Measurements from ENCODE around the gene DHRS12.

DHRS12 gene

DNA sequence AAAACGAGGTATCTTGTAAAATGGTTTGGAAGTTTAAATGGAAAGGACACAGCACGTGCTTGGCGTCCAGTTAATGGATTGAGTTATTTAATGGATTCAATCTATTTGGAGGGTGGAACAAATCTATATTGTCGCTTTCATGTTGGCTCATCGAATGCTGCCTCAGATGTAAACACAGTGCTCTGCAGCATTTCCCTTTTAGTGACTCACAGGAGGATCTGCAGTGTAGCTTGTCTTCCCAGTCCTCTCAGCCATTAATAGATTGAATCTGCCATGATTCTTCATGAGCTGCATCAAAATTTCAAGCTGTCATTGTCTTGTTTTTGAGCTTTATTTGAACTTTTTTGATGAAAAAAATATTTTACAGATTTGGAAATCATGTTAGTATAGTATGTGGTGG is 44.7 kb downstream of the DHRS12 start:
- DNase-seq (ENCODE audit: low read depth, low spot score): no peak

- no peak for DNase-seq (ENCODE audit: low read depth, low spot score)
Measured at GRCh38 chr13:51758691-51759090, 45.3 kb downstream of the DHRS12 start.

DNA sequence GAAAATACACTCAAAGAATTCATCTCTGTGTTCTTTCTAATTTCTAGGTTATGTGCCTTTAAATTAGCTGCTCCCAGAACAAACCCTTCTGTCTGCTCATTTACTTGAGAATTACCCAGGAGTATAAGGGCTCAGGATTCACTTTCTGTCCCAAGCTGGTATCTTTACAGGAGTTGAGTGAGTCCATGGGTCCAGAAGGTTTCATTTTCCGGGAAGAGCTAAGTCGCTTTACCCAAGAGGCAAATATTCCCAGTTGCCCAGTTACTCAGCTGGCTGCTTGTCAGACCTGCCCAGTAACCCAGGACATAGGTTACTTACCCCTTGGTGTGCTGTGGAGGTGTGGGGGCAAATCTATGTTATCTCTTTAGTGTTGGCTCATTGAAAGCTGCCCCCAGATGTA is 47.3 kb downstream of the DHRS12 start:
- no peak for DNase-seq (ENCODE audit: low read depth, low spot score)

GRCh38 chr13:51747438-51748434 is 56.2 kb downstream of the DHRS12 start:
- DNase-seq (ENCODE audit: low read depth, low spot score): no peak

- no peak for DNase-seq (ENCODE audit: low read depth, low spot score)
Measured at GRCh38 chr13:51746802-51747201, 57.2 kb downstream of the DHRS12 start.

DNA sequence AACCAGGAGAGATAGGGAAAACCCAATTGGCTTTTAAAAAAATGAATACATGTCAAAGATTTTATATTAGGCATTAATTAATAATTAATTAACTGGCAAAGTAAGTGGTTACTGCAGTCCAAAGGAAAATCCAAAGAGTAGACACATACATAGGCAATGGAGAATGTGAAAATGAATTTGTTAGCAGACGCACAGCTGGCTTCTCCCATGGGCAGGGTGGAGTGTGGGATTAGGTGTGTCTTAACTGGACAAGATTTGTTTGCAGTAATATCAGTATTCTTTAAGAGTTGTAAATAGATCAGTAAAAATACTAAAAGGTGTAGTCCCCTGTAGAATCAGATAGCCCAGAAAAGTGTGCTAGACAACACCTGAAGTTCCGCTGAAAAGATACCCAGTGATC is 58.7 kb downstream of the DHRS12 start:
- no peak for DNase-seq (ENCODE audit: low read depth, low spot score)

DNA sequence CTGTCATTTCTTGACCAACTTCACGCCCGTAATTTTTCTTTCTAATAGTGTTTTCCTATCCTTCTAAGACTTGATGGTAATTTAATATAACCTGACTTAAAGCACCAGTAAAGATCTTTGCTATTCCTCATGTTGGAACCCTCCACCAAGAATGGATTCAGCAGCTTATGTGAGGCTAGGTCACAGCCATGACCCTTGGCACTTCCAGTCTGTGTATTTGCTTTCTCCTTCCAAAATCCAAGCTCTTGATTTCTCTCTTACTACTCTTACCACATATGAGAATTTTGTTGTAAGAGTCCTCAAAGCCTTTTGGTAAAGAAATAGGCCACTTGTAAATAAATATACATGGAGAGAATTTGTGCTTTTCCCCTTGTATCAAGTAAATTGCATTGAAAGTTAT is 61.4 kb downstream of the DHRS12 start:
- DNase-seq (ENCODE audit: low read depth, low spot score): no peak

- DNase-seq (ENCODE audit: low read depth, low spot score): no peak
Measured at GRCh38 chr13:51742031-51742430, 61.9 kb downstream of the DHRS12 start.

DNA sequence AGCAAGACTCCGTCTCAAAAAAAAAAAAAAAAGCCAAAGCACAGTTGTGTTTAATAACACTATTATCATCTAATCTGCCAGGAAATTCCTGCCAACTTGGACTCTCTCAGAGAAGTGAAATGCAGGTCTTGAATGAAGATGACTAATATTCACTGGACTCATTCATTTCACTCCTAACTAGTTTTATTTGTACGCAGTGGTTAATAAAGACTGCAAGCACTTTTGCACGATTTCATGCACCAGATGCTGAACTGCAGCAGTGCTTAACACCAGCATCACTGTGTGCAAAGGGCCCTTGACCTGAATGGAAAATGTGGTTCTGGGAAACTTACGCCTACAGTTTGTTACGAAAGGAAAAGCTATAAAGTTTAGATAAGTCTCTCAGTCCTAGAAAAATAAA is 63.3 kb downstream of the DHRS12 start:
- DNase-seq (ENCODE audit: low read depth, low spot score): no peak

DNA sequence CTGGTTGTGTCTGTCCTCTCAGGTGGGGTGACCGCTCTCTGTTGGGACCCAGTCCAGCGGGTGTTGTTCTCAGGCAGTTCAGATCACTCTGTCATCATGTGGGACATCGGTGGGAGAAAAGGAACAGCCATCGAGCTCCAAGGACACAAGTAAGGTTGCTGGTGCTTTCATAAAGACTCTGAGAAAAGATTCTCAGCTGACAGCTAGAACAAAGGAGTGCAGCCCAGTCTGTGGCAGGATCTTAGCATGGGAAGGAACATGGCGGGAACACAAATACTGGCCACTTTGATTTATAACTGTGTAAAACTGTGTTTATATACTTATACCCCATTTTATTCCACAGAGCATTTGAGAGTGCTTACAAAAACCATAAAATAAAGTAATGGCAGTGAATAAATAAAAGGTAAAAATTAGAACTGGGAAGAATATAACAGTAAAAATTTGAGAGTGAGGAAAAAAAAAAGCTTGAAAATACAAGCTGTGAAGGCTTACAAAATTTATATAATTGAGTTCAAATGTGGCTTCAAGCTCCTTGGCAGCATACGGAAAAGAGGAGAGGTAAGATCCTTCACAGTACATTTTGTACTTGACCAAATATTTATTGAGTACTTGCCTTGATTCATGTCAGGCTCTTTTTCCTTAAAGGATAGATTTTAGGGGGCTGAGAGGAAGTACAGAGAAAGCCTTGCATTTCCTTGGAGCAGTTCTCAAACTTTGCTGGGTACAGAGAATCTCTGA is 64.8 kb downstream of the DHRS12 start:
- DNase-seq (ENCODE audit: low read depth, low spot score): no peak

DNA sequence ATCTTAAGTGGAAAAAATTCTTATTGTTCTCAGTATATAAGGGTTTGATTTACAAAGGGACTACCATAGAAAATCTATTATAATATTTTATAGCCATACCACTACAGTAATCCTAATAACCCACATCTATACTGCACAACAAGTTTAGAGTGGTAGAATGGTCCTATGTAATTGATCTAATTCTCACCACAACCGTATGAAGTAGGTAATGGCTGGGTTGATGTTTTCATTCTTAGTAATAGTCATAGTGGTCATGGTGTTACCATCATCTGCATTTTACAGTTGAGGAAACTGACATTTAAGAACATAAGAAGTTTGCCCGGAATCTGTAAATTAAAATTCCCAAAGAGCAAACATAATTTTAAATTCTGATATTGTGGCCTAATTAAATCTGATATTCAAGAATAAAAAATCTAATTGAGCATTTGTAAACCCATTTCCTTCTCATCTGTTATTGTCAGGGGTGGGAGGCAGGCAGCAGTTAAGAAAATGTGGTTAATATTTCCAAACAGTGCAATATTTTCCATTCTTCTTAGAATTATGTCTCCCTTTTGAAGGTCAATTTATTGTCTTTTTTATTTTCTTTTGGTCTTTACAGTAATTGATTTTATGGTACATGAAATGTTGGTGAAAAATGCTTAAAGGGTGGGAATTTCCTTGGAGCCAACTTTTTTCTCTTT is 65.6 kb downstream of the DHRS12 start:
- no peak for DNase-seq (ENCODE audit: low read depth, low spot score)

GRCh38 chr13:51737609-51738008 is 66.4 kb downstream of the DHRS12 start:
- DNase-seq (ENCODE audit: low read depth, low spot score): no peak

DNA sequence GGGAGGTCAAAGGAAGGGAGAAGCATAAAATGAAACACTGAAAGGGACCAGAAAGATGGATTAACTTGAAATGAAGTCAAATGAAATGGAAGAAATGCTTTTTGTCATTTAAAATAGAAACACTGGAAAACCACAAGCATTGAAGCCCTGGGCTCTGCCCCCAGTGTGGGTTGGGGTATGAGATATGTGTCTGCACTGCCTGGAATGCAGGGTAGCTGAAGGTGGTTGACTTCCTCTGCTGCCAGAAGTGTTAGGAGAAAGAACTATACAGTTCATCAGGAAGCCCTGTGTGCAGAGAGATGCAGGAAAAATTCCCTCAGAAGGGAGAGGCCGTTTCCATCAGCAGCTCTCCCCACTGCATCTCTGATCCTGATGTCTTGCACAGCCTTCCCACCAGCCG is 69.2 kb downstream of the DHRS12 start:
- DNase-seq (ENCODE audit: low read depth, low spot score): no peak

GRCh38 chr13:51733374-51734298 is 70.3 kb downstream of the DHRS12 start:
- DNase-seq (ENCODE audit: low read depth, low spot score): no peak

- DNase-seq (ENCODE audit: low read depth, low spot score): peak; percentile 38
Measured at GRCh38 chr13:51731759-51732158, 72.2 kb downstream of the DHRS12 start.

DNA sequence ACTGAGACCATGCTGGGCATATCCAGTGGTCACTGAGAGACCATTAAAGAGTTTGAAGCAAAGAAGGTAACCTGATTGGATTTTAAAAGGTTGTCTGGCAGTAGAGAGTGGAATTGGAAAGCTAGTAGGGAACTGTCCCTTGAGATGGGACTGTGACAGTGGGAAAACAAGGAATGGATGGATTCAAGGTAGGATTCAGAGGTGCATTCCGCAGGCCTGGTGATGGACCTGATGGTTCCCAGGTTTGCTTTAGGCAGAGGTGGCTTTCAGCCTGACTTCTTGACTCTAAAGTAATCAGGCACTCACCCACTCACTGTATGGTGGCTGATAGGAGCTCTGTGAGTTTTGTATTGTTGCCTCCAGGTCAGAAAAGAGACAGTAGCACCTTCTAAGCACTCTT is 73.0 kb downstream of the DHRS12 start:
- no peak for DNase-seq (ENCODE audit: low read depth, low spot score)

DNA sequence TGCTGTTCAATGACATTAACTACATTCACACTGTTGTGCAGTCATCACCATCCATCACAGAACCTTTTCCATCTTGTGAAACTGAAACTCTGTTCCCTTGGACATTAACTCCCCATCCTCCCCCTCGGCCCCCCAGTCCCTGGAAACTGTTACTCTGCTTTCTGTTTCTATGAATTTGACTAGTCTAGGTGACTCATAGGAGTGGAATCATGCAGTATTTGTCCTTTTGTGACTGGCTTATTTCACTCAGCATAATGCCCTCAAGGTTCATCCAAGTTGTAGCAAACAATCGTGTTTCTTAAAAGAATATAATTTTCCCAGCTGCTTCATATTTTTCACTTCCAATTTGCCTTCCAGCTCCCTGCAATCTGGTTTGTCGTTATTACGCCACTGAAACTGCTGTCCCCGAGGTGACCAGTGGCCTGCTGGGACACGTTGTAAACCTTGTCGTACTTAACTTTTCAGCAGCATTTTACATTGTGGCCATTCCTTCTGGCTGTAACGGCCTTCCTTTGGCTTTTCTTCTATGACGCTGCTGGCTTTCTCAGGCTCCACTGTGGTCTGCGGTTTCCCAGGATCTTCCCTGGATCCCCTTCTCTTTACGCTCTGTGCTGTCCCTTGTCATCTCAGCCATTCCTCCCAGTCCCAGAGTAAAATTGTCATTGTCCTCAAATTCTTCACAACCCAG is 74.0 kb downstream of the DHRS12 start:
- DNase-seq (ENCODE audit: low read depth, low spot score): peak; percentile 17

DNA sequence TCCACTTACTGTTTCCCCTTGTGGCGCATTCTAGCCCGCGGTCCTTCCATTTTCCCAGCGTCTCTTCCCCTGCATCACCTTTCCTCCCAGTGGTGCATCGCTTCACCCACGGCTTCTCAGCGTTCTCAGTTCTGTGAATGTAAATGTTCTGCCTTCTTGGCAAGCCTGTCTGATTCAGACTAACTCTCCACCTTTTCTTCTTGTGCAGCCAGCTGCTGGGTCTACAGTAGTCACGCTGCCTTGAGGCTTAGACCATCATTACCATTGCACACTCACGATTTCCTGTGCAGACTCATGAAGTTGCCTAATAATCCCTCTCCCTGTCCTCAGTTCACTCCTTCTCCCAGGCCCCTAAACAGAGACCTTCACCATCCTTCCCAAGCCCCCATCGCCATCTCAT is 75.0 kb downstream of the DHRS12 start:
- no peak for DNase-seq (ENCODE audit: low read depth, low spot score)

DNA sequence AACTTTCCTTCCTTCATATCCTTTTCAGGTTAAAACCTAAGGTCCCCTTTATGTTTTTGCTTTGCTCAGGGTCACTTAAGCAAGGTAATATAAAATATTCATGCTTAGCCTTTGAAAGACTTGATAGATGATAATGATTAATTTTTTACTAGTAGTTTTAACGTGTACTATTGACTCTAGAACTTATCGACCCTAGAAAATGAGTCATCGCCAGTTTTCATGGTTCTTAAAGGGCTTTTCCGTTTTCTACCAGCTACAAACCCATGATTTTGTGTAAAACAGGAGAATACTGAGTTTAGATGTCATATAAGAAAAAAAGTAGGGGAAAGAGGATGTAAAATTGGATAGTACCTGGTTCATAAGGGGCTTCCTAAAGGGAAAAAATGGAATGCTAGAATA is 75.7 kb downstream of the DHRS12 start:
- no peak for DNase-seq (ENCODE audit: low read depth, low spot score)

DNA sequence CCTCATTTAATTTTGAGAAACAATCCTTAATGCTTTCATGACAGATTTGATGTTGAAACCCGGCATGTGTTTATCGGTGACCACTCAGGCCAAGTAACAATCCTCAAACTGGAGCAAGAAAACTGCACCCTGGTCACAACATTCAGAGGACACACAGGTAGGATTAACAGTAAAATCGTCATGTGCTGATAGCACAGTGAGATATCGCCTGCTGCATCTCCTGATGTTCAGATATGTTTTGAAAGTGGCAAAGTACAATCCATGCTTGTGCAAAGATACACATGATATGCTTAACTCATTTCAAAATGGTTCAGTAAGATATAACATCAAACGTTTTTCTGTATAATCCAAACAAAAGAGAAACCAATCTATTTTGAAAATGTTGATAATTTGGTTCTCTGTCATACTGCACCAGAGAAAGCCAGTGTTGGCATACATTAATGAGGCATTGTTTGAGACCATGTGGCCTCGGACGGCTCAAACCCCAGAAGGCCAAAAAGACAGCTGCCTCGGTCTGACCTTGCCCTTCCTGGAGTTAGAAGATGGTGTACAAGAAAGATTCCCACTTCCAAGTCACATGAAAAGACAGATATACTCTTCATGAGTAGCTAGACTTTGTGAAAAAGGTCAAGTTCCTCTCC is 76.2 kb downstream of the DHRS12 start:
- no peak for DNase-seq (ENCODE audit: low read depth, low spot score)

Data from brain pericyte (primary cell).